Measurements from ENCODE around the gene AUTS2.

The AUTS2 gene

DNA sequence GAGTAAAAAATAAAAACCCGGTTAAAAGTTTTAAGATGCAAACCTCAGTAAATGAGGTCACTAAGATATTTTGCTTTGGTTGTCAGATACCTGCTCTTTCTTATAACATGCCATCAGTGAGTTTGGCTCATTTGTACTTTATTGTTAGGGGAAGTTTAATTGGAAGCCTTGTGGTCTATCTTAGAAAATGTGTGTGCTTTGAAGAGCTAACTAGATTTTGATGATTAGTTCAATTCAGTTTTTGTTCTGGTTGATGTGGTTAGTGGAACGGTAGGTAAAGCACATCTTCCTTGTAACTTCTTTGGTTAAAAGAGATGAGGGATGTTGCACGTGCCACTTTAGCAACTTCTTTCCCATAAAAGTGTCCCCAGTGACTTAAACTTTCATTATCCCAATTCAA is 1180.3 kb downstream of the AUTS2 start:
- no peaks in the 10 kb centered on the region for H3K9me3 Mint-ChIP-seq (ENCODE audit: low read depth)
- peaks cover 5% of the 10 kb centered on the region for H3K4me1 Mint-ChIP-seq (ENCODE audit: low read depth)
- H3K36me3 Mint-ChIP-seq = no peaks in the 10 kb centered on the region
- no peak overlapping the region for H3K4me3 Mint-ChIP-seq
- H3K27ac Mint-ChIP-seq = no peak overlapping the region
- peaks cover 3% of the 10 kb centered on the region for H3K27me3 Mint-ChIP-seq

GRCh38 chr7:70779321-70779720 is 1181.0 kb downstream of the AUTS2 start:
- Mint-ChIP-seq H3K27me3 (peaks cover 3% of the 10 kb centered on the region), H3K36me3 (no peaks in the 10 kb centered on the region), H3K27ac (no peak overlapping the region)

DNA sequence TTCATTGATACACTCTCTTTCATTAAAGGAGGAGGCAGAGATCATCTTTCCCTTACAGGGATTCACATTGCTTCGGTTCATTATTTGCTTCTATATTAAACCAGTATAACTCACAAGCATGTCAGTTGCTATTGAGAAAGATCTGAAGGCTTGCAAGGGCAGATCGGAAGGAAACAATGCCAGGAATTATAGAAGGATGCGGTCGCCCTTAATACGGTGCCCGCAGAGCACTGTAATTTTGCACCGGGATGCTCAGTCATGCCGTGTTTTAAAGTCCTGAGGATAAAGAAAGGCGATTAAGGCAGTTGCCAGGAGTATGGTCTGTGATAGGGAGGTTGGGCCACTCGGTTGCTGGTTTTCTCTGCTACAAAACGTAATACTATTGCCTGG is 1183.6 kb downstream of the AUTS2 start:
- no peaks in the 10 kb centered on the region for H3K9me3 Mint-ChIP-seq (ENCODE audit: low read depth)
- H3K4me3 Mint-ChIP-seq = no peak overlapping the region
- peaks cover 3% of the 10 kb centered on the region for H3K27me3 Mint-ChIP-seq
- H3K36me3 Mint-ChIP-seq = no peaks in the 10 kb centered on the region
- peaks cover 5% of the 10 kb centered on the region for H3K4me1 Mint-ChIP-seq (ENCODE audit: low read depth)
- no peak overlapping the region for H3K27ac Mint-ChIP-seq

More at GRCh38 chr7:70779321-70779720, 1181.0 kb downstream of the AUTS2 start:
- H3K9me3 Mint-ChIP-seq (ENCODE audit: low read depth) = no peaks in the 10 kb centered on the region
- H3K4me1 Mint-ChIP-seq (ENCODE audit: low read depth) = peaks cover 5% of the 10 kb centered on the region
- no peak overlapping the region for H3K4me3 Mint-ChIP-seq

GRCh38 chr7:70782796-70783195 is 1184.5 kb downstream of the AUTS2 start:
- Mint-ChIP-seq H3K27me3 (peaks cover 2% of the 10 kb centered on the region), H3K9me3 (ENCODE audit: low read depth) (no peaks in the 10 kb centered on the region), H3K27ac (no peak overlapping the region), H3K4me3 (no peak overlapping the region), H3K4me1 (ENCODE audit: low read depth) (peaks cover 5% of the 10 kb centered on the region), H3K36me3 (no peaks in the 10 kb centered on the region)

GRCh38 chr7:70785427-70785826 is 1187.2 kb downstream of the AUTS2 start:
- H3K36me3 Mint-ChIP-seq = no peaks in the 10 kb centered on the region
- no peaks in the 10 kb centered on the region for H3K4me1 Mint-ChIP-seq (ENCODE audit: low read depth)
- H3K4me3 Mint-ChIP-seq = no peak overlapping the region
- no peaks in the 10 kb centered on the region for H3K9me3 Mint-ChIP-seq (ENCODE audit: low read depth)
- H3K27me3 Mint-ChIP-seq = no peaks in the 10 kb centered on the region
- H3K27ac Mint-ChIP-seq = no peak overlapping the region

GRCh38 chr7:70786076-70786475 is 1187.8 kb downstream of the AUTS2 start:
- Mint-ChIP-seq H3K27me3 (no peaks in the 10 kb centered on the region), H3K4me1 (ENCODE audit: low read depth) (no peaks in the 10 kb centered on the region), H3K27ac (no peak overlapping the region), H3K4me3 (no peak overlapping the region), H3K36me3 (no peaks in the 10 kb centered on the region), H3K9me3 (ENCODE audit: low read depth) (no peaks in the 10 kb centered on the region)

GRCh38 chr7:70787286-70787685 is 1189.0 kb downstream of the AUTS2 start:
- H3K4me3 Mint-ChIP-seq = no peak overlapping the region

DNA sequence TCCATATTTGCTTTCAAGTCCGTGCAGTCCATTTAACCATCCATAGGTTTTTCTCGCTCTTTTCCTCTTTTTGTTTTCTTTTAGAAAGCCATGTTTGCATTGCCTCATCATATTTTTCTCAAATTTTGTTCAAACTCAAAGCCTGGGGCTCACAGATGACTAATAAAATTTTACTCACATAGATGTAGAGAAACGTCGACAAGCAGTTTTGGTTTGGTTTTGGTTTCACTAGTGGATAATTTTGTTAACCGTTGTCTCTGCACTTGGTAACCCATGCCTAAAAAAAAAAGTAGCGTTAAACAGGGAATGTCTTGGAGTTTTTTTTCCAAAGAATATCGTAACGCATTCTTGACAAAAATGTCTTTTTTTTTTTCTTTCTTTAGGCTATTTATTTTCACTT is 1189.5 kb downstream of the AUTS2 start:
- no peaks in the 10 kb centered on the region for H3K4me1 Mint-ChIP-seq (ENCODE audit: low read depth)
- H3K27me3 Mint-ChIP-seq = no peaks in the 10 kb centered on the region
- no peaks in the 10 kb centered on the region for H3K36me3 Mint-ChIP-seq
- no peak overlapping the region for H3K27ac Mint-ChIP-seq
- no peak overlapping the region for H3K4me3 Mint-ChIP-seq
- no peaks in the 10 kb centered on the region for H3K9me3 Mint-ChIP-seq (ENCODE audit: low read depth)

More at GRCh38 chr7:70787286-70787685, 1189.0 kb downstream of the AUTS2 start:
- H3K27ac Mint-ChIP-seq = no peak overlapping the region
- no peaks in the 10 kb centered on the region for H3K36me3 Mint-ChIP-seq
- H3K9me3 Mint-ChIP-seq (ENCODE audit: low read depth) = no peaks in the 10 kb centered on the region
- H3K4me1 Mint-ChIP-seq (ENCODE audit: low read depth) = no peaks in the 10 kb centered on the region
- no peaks in the 10 kb centered on the region for H3K27me3 Mint-ChIP-seq

DNA sequence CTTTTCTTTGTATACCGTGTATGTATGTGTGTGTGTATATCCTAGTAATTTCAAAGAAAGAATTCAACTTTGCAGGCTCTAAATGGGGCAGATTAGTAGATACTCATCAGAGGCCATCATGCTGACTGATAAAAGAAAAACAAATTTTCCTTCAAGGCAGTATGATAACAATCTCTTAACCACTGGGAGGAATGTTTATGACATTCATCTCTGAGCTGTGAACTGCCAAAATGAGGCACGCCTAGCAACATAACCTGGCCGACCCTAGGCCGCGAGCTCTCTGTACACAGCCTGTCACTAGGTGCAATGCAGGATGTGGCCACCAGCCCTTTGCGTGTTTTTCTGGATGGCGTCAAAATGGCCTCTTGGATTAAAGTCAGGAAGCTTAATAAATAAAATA is 1190.0 kb downstream of the AUTS2 start:
- no peak overlapping the region for H3K4me3 Mint-ChIP-seq
- no peaks in the 10 kb centered on the region for H3K36me3 Mint-ChIP-seq
- H3K9me3 Mint-ChIP-seq (ENCODE audit: low read depth) = no peaks in the 10 kb centered on the region
- no peak overlapping the region for H3K27ac Mint-ChIP-seq
- no peaks in the 10 kb centered on the region for H3K4me1 Mint-ChIP-seq (ENCODE audit: low read depth)
- H3K27me3 Mint-ChIP-seq = no peaks in the 10 kb centered on the region

- Mint-ChIP-seq H3K9me3 (ENCODE audit: low read depth) (no peaks in the 10 kb centered on the region), H3K4me1 (ENCODE audit: low read depth) (no peaks in the 10 kb centered on the region), H3K27me3 (no peaks in the 10 kb centered on the region)
Measured at GRCh38 chr7:70789481-70790214, 1191.4 kb downstream of the AUTS2 start.

GRCh38 chr7:70790215-70791073 is 1192.2 kb downstream of the AUTS2 start:
- no peaks in the 10 kb centered on the region for H3K27me3 Mint-ChIP-seq
- no peaks in the 10 kb centered on the region for H3K36me3 Mint-ChIP-seq
- no peaks in the 10 kb centered on the region for H3K9me3 Mint-ChIP-seq (ENCODE audit: low read depth)
- H3K4me3 Mint-ChIP-seq = no peak overlapping the region
- no peak overlapping the region for H3K27ac Mint-ChIP-seq
- no peaks in the 10 kb centered on the region for H3K4me1 Mint-ChIP-seq (ENCODE audit: low read depth)

More at GRCh38 chr7:70789481-70790214, 1191.4 kb downstream of the AUTS2 start:
- Mint-ChIP-seq H3K27ac (no peak overlapping the region), H3K36me3 (no peaks in the 10 kb centered on the region), H3K4me3 (no peak overlapping the region)

DNA sequence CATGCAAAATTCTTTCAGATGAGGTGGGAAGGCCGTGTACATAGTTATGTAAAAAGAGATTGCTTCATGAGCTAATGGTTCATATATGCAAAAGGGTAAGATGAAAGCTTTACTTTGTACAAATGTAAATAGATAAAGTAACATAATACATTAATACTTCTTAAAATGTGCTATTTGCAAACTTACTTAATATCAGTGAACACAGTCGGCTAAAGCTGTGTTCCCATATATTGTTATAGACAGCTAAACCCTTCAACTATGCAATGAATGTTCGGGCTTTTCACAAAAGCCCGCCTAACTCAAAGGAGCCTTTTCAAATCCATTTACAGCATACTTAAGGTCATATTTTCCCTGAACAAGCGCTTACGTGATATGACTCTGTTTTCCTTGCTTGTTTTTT is 1193.1 kb downstream of the AUTS2 start:
- Mint-ChIP-seq H3K27ac (no peak overlapping the region), H3K27me3 (no peaks in the 10 kb centered on the region)

GRCh38 chr7:70793060-70793459 is 1194.8 kb downstream of the AUTS2 start:
- H3K27me3 Mint-ChIP-seq = no peaks in the 10 kb centered on the region
- H3K4me3 Mint-ChIP-seq = no peak overlapping the region
- H3K4me1 Mint-ChIP-seq (ENCODE audit: low read depth) = no peaks in the 10 kb centered on the region
- H3K9me3 Mint-ChIP-seq (ENCODE audit: low read depth) = no peaks in the 10 kb centered on the region
- no peaks in the 10 kb centered on the region for H3K36me3 Mint-ChIP-seq
- H3K27ac Mint-ChIP-seq = no peak overlapping the region

More for the DNA sequence above, 1193.1 kb downstream of the AUTS2 start:
- no peaks in the 10 kb centered on the region for H3K36me3 Mint-ChIP-seq
- no peaks in the 10 kb centered on the region for H3K9me3 Mint-ChIP-seq (ENCODE audit: low read depth)
- H3K4me3 Mint-ChIP-seq = no peak overlapping the region
- H3K4me1 Mint-ChIP-seq (ENCODE audit: low read depth) = no peaks in the 10 kb centered on the region

- H3K4me1 Mint-ChIP-seq (ENCODE audit: low read depth) = no peaks in the 10 kb centered on the region
- no peak overlapping the region for H3K4me3 Mint-ChIP-seq
- no peak overlapping the region for H3K27ac Mint-ChIP-seq
- H3K36me3 Mint-ChIP-seq = no peaks in the 10 kb centered on the region
- no peaks in the 10 kb centered on the region for H3K27me3 Mint-ChIP-seq
- no peaks in the 10 kb centered on the region for H3K9me3 Mint-ChIP-seq (ENCODE audit: low read depth)
Measured at GRCh38 chr7:70793821-70794220, 1195.5 kb downstream of the AUTS2 start.

GRCh38 chr7:70794962-70795361 is 1196.7 kb downstream of the AUTS2 start:
- no peaks in the 10 kb centered on the region for H3K27me3 Mint-ChIP-seq
- H3K27ac Mint-ChIP-seq = no peak overlapping the region
- H3K4me1 Mint-ChIP-seq (ENCODE audit: low read depth) = no peaks in the 10 kb centered on the region
- H3K36me3 Mint-ChIP-seq = no peaks in the 10 kb centered on the region
- no peak overlapping the region for H3K4me3 Mint-ChIP-seq
- H3K9me3 Mint-ChIP-seq (ENCODE audit: low read depth) = no peaks in the 10 kb centered on the region
